LNCaP clone FGC (cell line): Measurements from ENCODE around the gene BCAR1.

ENCODE experiments used
- DNase-seq: peaks from one replicate; pipeline ENCODE4 v3.0.0-alpha.2; 2011; ENCODE audit warnings: low read depth
- H3K4me3 ChIP-seq: 2 replicates; pipeline ENCODE4 v1.5.1; 2011; ENCODE audit warnings: mild to moderate bottlenecking, low read depth, low read length, control low read depth
- TF ChIP-seq, protein P1 (sequence below): IDR thresholded peaks from 2 replicates; pipeline ENCODE4 v1.5.1; 2012; ENCODE audit warnings: mild to moderate bottlenecking; ENCODE audit not compliant: control insufficient read depth, insufficient read depth; ENCODE audit errors: extremely low read depth

The BCAR1 gene

DNA sequence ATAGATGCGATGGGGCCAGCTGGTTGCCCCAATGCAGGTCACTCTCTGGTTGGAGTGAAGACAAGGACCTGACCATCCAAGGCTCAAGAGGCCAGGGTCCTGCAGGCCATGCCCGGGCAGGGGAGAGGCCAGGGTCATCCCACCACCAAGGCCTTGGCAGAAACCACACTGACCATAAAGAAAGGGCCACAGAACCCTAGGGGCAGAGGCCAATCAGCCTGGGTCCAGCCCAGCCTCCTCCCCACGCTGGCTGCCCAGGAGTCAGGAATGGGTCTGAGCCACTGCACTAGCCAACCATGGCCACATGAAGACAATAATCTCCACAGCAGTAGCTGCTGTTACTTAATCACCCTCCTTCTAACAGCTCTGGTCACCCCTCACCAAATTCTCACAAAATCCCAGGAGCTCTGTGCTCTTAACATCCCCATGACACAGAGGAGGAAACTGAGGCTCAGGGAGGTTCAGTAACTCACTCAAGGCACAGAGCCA, 10.2 kb upstream of the BCAR1 start:
- TF ChIP-seq, protein P1, sequence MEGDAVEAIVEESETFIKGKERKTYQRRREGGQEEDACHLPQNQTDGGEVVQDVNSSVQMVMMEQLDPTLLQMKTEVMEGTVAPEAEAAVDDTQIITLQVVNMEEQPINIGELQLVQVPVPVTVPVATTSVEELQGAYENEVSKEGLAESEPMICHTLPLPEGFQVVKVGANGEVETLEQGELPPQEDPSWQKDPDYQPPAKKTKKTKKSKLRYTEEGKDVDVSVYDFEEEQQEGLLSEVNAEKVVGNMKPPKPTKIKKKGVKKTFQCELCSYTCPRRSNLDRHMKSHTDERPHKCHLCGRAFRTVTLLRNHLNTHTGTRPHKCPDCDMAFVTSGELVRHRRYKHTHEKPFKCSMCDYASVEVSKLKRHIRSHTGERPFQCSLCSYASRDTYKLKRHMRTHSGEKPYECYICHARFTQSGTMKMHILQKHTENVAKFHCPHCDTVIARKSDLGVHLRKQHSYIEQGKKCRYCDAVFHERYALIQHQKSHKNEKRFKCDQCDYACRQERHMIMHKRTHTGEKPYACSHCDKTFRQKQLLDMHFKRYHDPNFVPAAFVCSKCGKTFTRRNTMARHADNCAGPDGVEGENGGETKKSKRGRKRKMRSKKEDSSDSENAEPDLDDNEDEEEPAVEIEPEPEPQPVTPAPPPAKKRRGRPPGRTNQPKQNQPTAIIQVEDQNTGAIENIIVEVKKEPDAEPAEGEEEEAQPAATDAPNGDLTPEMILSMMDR: no peak
- no peak overlapping the region for H3K4me3 ChIP-seq
- DNase-seq: no peak

DNA sequence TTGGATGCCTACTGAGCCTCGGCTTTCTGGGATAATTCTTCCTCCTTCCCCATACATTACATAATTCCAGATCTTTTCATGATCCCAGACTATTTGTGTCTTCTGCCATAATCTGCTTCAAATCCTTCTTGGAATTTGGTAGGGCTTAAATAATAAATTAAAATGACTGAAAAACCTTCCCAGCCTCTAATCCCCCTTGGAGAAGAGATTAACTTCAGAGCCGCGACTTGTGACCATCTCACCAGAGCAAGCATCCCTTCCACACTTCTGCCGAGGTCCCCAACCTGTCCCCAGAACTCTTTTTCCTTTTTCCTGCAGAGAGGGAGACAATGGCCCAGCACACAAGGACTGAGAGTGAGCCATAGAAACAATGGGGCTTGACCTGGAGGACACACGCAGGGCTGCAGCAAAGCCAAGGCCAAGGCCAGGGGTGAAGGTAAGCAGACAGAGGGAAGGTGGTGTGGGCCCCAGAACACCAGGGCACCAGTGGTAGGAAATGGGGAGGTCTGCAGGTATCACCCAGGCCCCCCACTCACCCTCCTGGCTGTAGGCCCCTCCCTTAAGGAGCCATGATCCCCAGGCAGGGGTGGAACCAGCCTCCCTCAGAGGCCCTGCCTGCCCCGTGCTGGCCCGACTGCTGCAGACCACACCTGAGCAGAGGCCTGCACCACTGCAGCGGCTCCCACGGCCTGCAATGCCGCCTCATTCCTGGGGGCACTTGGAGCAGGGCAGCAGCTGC, 9.6 kb upstream of the BCAR1 start:
- no peak overlapping the region for H3K4me3 ChIP-seq
- TF ChIP-seq, protein P1: no peak
- no peak for DNase-seq

DNA sequence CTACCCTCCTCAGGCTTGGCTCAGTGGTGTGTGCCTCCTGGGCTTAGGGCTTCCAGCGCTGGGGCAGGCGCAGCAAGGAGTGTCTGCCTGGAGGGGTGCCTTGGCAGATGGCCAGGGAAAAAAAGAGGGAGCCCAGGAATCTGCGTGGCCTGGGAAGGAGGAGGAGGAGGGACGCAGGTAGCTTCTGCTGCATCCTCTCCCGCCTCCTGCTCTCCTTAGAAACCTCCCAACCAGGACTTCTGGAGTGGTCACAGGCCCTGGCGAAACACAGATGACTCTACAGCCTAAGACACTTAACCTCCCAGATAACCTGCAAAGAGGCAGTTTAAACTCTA, 7.3 kb upstream of the BCAR1 start:
- TF ChIP-seq, protein P1: no peak
- no peak for DNase-seq

DNA sequence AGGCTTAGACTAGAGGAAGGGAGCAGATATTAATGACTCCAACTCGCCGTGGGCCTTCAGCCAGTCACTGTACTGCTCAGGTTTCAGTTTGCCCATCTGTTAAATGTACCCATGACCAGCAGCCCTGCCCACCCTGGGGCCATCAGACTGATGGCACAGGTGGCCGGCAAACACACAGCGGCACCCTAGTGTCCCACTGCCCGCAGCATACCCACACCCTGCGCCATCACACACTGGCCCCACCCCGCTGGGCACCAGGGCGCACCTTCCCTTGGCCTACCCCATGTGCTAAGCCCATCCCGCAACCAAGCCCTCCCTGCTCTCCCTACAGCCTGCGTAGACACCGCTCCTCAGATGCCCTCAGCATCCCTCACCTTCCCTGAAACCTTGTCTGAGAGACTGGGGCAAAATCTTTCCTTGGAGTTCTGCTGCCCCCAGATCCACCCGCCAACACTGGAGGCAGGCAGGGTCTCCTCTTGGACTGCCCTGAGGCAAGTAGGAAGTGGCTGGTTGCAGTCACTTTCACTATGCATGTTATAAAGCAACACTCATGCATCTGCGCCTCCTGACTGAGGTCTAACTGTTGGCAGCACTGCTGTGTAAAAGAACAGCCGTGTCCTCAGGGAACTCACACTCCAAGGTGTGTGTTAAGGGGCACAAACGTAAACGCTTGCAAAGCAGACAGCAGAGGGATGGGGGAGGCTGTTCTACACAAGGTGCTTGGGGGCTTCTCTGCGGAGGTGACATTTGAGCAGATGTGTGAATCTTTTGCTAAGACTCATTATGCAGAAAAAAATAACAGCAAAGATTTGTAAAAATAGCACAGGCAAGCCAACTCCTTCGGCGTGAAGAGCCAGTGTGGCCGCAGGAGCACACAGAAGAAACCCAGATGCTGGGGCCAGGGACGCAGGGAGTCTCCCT, 6.7 kb upstream of the BCAR1 start:
- DNase-seq: no peak

More for the DNA sequence above, 7.3 kb upstream of the BCAR1 start:
- H3K4me3 ChIP-seq: no peak overlapping the region

DNA sequence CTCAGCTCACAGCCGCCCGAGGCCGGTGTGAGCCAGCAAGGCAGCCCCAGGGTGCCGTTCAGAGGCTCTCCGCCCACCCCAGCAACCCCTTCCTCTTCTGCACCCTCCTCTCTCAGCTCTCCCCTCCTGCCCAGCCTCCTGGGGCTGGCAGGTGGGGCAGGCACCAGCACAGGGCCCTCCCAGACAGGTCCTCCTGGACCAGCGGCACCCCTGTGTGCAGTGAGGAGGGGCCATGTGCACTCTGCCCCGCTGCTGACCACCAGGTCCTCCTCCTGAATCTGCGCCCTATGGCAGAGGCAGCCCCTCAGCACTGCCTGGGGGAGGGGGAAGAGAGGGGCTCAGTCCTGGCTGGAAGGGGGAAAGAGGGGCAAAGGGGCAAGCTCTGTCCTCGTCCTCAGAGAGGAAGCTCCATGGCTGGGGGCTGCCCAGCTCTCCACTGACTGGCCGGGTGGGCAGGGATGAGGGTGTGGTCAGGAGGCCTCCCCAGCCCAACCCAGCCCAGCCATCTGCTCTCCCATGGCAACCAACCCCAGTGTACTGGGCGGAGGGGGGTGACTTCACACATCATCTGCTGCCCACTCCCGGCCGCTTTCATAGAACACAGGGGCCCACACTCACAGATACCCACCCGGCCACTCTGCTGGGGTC, 5.4 kb upstream of the BCAR1 start:
- H3K4me3 ChIP-seq: no peak overlapping the region
- TF ChIP-seq, protein P1: no peak
- no peak for DNase-seq

More for the DNA sequence above, 6.7 kb upstream of the BCAR1 start:
- H3K4me3 ChIP-seq: no peak overlapping the region
- TF ChIP-seq, protein P1: no peak

DNA sequence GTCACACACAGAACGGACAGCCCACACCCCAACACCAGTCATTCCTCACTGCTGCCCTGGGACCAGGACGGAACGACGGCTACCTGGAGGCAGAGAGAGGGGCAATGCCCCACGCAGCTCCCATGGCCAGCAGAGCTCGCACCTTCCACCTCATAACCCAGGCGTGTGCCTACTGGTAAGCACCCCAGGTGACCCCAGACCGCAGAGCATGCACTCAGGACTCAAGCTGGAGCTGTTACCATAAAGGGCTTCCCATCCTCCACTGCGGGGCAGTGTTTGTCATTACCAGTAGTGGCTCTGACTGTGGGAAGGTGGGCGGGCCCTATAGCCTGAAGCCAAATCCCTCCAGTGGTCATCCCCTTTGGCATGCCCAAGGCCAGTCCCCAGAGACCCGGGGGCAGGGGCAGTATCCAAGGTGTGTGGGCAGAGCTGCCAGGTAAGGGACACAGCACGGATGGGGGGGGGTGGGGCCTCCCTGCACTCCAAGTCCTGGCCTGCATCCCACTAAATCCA, 4.7 kb upstream of the BCAR1 start:
- TF ChIP-seq, protein P1: no peak
- H3K4me3 ChIP-seq: no peak overlapping the region
- DNase-seq: no peak
